ENCODE results near the gene TNIK.

The TNIK gene

DNA sequence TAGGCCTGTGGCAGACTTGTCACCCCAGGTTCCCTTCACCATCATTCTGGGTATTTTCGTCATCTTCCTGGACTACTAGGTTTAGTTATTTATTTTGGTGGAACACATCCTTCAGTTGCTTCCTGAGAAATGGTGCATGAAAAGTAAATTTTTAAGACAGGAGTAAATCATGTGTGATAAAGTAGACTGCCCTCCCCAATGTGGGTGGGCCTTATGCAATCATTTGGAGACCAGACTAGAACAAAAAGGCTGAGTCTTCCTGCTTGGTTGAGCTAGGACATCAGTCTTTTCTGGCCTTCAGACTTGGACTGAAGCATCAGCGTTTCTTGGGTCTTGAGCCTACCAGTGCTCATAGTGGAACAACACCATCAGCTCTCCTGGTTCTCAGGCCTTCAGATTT is 382.9 kb downstream of the TNIK start:
- H3K4me1 Mint-ChIP-seq = no peaks in the 10 kb centered on the region
- no peak overlapping the region for H3K4me3 Mint-ChIP-seq
- no peak for DNase-seq
- H3K27ac Mint-ChIP-seq = no peak overlapping the region
- no peak for ATAC-seq
- peaks cover 34% of the 10 kb centered on the region for H3K36me3 Mint-ChIP-seq (ENCODE audit: low read depth)
- no peaks in the 10 kb centered on the region for H3K9me3 Mint-ChIP-seq
- no peaks in the 10 kb centered on the region for H3K27me3 Mint-ChIP-seq

DNA sequence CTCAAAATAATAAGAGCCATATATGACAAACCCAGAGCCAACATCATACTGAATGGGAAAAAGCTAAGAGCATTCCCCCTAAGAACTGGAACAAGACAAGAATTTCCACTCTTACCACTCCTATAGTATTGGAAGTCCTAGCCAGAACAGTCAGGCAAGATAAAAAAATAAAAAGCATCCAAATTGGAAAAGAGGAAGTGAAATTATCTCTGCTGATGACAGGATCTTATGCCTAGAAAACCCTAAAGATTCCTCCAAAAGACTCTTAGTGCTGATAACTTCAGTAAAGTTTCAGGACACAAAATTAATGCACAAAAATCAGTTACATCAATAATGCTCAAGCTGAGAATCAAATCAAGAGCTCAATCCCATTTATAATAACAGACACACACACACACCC is 387.8 kb downstream of the TNIK start:
- ATAC-seq (no peak), DNase-seq (no peak)
- H3K4me3 Mint-ChIP-seq = no peak overlapping the region
- peaks cover 36% of the 10 kb centered on the region for H3K36me3 Mint-ChIP-seq (ENCODE audit: low read depth)
- no peak overlapping the region for H3K27ac Mint-ChIP-seq
- H3K27me3 Mint-ChIP-seq = no peaks in the 10 kb centered on the region
- no peaks in the 10 kb centered on the region for H3K9me3 Mint-ChIP-seq
- H3K4me1 Mint-ChIP-seq = no peaks in the 10 kb centered on the region

DNA sequence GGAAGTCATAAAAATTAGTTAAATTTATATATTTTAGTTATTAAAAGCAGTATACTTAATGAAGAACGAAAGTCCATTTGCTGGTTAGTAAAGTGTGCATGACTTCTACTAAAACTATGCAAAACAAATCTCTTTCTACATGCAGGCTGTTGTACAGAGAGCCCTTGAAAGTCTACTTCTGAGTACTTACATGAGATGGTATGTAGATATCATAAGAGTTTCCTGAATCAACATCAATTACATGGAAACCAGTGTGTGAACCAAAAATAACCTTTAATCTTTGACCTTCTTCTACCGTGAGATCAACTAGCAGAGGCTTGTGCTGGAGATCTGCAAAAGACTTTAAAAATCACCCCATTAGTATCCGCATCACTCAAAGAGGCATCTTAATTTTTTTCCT is 391.5 kb downstream of the TNIK start:
- Mint-ChIP-seq H3K27me3 (no peaks in the 10 kb centered on the region), H3K36me3 (ENCODE audit: low read depth) (peaks cover 52% of the 10 kb centered on the region), H3K4me3 (no peak overlapping the region), H3K9me3 (no peaks in the 10 kb centered on the region), H3K4me1 (no peaks in the 10 kb centered on the region), H3K27ac (no peak overlapping the region)
- DNase-seq (no peak), ATAC-seq (no peak)

DNA sequence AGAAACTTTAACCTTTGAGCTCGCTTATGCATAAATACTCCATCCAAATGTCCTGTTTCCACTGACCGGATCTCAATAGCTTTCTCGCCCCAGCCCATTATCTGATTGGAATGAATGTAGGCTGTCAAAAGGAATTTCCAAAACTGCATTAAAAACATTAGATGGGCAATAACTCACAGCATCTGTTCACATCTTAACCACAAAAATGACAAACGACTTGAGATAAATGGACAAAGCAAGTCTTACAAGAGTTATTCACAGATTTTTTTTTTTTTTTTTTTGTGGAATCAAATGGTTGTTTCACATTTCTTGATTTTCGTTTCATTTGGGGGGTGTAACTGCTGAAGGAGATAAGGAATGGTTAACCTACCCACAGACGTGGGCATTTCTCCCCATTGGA is 394.0 kb downstream of the TNIK start:
- ATAC-seq (no peak), DNase-seq (no peak)
- Mint-ChIP-seq H3K27me3 (no peaks in the 10 kb centered on the region), H3K9me3 (no peaks in the 10 kb centered on the region), H3K4me1 (no peaks in the 10 kb centered on the region), H3K27ac (no peak overlapping the region), H3K36me3 (ENCODE audit: low read depth) (peaks cover 48% of the 10 kb centered on the region), H3K4me3 (no peak overlapping the region)

DNA sequence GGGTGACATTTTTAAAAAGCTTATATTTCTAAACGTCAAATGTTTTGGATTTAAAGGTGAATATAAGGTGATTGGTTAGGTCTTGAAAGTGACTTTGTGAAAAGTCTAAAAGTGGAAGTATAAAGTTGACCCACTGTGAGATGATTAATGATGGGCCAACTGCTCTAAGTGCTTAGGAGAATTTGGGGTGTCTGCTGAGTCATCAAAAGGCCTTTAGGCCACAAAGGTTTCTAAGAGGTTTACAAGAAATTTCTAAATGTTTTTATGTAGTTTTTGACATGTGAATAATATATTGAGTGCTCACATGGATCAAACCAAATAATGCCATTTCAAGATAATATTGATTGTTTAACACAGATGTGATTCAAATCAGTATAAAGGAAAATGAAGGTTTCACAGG is 394.5 kb downstream of the TNIK start:
- H3K27me3 Mint-ChIP-seq = no peaks in the 10 kb centered on the region

DNA sequence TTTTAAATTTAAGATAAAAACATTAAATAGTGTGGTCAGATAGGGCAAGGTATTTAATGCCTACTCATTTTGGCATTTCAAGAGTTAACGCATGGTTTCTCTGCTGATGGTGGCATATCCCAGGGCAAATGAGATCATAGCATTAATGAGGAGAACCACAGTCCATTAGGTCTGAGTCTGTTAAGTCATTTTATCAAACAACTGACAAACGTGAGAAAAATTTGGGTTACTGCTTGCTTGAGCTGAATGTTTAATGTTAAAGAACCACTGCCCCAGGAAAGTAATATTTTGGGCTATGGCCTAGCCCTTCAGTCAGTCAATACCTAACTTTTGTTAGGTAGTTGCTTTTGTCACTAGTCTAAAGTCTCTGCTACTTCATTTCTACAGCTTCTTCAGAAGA is 395.7 kb downstream of the TNIK start:
- H3K4me1 Mint-ChIP-seq = no peaks in the 10 kb centered on the region
- H3K9me3 Mint-ChIP-seq = no peaks in the 10 kb centered on the region
- ATAC-seq (no peak), DNase-seq (no peak)
- H3K4me3 Mint-ChIP-seq = no peak overlapping the region
- H3K36me3 Mint-ChIP-seq (ENCODE audit: low read depth) = peaks cover 35% of the 10 kb centered on the region
- no peaks in the 10 kb centered on the region for H3K27me3 Mint-ChIP-seq
- no peak overlapping the region for H3K27ac Mint-ChIP-seq

More for the DNA sequence above, 394.5 kb downstream of the TNIK start:
- H3K36me3 Mint-ChIP-seq (ENCODE audit: low read depth) = peaks cover 48% of the 10 kb centered on the region
- no peak for ATAC-seq
- H3K27ac Mint-ChIP-seq = no peak overlapping the region
- H3K4me1 Mint-ChIP-seq = no peaks in the 10 kb centered on the region
- no peaks in the 10 kb centered on the region for H3K9me3 Mint-ChIP-seq
- DNase-seq = no peak
- no peak overlapping the region for H3K4me3 Mint-ChIP-seq

DNA sequence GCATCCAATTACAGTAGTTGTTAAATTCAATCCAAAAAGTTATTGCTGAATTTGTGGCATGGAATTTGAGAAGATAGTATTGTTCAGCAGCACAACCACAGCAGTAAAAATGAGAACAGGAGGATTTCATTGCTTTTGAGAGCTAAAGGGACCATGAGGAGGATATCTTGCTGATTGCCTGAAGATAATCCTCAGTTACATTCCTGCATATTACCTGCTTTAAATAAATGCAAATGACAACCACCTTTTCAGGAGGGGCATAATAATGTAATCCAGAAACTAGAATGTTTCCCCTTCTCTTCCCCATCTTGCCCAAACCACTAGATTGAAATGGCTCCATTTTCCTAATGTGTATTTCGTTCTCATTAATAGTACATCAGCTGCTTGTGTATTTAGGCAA is 398.5 kb downstream of the TNIK start:
- DNase-seq = no peak
- Mint-ChIP-seq H3K27ac (no peak overlapping the region), H3K9me3 (no peaks in the 10 kb centered on the region), H3K27me3 (no peaks in the 10 kb centered on the region), H3K36me3 (ENCODE audit: low read depth) (peaks cover 21% of the 10 kb centered on the region), H3K4me3 (no peak overlapping the region), H3K4me1 (no peaks in the 10 kb centered on the region)
- no peak for ATAC-seq

DNA sequence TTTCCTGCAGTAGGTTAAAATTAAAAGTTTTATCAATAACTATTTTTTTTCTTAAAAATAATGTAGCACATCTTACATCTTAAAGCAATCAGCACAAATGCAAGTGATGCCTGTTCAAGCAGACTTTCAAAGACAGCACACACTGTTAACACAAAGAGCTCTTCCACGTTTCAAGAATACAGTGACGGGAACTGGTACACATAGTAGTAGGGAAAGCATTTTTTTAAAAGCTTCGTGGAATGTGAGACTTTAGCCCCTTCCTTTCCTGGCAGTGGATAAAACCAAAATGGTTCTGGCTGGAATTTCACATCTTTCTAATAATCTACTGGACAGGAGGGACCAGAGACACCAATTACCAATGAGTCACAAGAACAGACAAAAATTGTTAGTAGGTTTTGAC is 400.2 kb downstream of the TNIK start:
- ATAC-seq (no peak), DNase-seq (no peak)
- no peaks in the 10 kb centered on the region for H3K4me1 Mint-ChIP-seq
- no peak overlapping the region for H3K27ac Mint-ChIP-seq
- H3K9me3 Mint-ChIP-seq = no peaks in the 10 kb centered on the region
- no peaks in the 10 kb centered on the region for H3K27me3 Mint-ChIP-seq
- H3K36me3 Mint-ChIP-seq (ENCODE audit: low read depth) = peaks cover 8% of the 10 kb centered on the region
- no peak overlapping the region for H3K4me3 Mint-ChIP-seq

DNA sequence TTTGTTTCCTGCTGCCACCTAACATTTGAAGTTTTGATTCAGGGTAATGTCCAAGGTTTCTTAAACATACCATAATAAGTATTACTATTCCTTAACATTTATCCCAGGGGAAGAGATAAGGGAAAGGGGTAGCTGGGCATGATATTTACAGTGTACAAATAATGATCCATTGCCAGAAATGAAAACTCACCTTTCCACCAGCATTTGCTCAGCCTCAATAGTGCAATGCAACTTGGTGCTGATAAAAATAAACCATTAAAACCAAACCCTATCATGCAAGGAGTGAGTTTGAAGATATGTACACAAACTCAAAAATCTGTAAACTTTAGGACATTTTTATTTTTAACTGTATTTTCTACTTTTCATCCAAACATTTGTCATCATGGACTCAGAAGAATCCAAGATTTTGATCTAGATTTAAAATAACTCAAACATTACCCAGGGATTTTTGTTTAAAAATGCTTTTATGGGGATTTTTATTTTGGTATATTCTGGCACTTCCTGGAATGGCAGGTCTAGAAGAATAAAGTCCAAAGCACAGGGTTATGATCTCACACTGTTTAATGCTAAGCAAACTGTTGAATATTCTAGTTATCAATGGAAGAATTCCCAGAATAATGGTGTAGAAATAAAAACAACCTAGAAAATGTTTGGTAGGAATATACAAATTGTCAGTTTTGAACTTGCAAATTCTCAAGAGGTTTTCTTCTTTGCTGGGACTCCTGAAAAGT is 401.2 kb downstream of the TNIK start:
- H3K27me3 Mint-ChIP-seq = no peaks in the 10 kb centered on the region
- ATAC-seq (no peak), DNase-seq (no peak)
- no peak overlapping the region for H3K27ac Mint-ChIP-seq
- peaks cover 2% of the 10 kb centered on the region for H3K36me3 Mint-ChIP-seq (ENCODE audit: low read depth)
- H3K4me1 Mint-ChIP-seq = no peaks in the 10 kb centered on the region
- no peak overlapping the region for H3K4me3 Mint-ChIP-seq
- no peaks in the 10 kb centered on the region for H3K9me3 Mint-ChIP-seq

DNA sequence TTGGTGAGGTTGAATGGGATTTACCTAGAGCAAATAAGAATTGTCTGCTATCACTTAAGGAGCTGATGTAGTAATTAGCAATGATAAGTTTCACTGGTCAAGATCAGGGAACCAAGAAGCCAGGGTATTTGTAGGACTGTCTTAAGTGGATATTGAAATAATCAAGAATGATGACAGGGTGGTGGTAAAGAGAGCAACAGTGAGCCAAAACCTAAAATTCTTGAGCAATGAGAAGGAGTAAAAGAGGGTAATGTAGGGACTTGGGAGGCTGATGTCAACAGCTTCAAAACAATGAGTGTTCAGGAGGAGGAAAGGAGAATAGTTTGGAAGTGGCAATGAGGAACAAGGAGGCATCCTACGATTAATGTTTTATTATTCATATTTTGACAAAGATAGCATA is 402.1 kb downstream of the TNIK start:
- H3K27me3 Mint-ChIP-seq = no peaks in the 10 kb centered on the region
- H3K9me3 Mint-ChIP-seq = no peaks in the 10 kb centered on the region
- DNase-seq (no peak), ATAC-seq (no peak)
- no peak overlapping the region for H3K4me3 Mint-ChIP-seq
- H3K4me1 Mint-ChIP-seq = no peaks in the 10 kb centered on the region
- no peak overlapping the region for H3K27ac Mint-ChIP-seq
- no peaks in the 10 kb centered on the region for H3K36me3 Mint-ChIP-seq (ENCODE audit: low read depth)

DNA sequence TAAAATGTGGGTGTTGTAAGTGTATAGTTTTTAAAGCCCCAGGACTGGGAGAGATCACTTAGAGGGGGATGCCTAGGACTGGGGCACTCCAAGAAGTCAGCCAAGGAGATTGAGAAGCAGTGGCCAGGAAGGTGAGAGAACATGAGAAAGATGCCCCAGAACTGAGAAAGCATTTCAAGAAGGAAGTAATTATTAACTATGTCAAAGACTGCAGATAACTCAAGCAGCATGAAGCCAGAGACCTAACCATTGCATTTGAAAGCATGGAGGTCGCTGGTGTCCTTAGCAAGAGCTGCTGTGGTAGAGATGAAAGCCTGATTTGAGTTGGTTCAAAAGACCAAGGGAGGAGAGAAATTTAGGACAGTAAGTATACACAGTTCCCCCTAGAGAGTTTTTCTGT is 403.1 kb downstream of the TNIK start:
- H3K27me3 Mint-ChIP-seq = no peaks in the 10 kb centered on the region
- H3K4me3 Mint-ChIP-seq = no peak overlapping the region
- H3K4me1 Mint-ChIP-seq = no peaks in the 10 kb centered on the region
- H3K27ac Mint-ChIP-seq = no peak overlapping the region
- ATAC-seq (no peak), DNase-seq (no peak)
- H3K9me3 Mint-ChIP-seq = no peaks in the 10 kb centered on the region
- no peaks in the 10 kb centered on the region for H3K36me3 Mint-ChIP-seq (ENCODE audit: low read depth)

DNA sequence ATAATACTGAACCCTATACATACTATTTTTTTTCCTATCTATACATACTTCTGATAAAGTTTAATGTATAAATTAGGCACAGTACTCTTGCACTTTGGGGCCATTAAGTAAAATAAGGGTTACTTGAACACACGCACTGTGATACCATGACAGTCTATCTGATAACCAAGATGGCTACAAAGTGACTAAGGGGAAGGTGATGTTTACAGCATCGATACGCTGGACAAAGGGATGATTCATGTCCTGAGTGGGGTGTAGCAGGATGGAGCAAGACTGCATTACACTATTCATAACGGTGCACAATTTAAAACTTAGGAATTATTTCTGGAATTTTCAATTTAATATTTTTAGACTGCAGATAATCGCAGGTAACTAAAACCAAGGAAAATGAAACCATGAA is 403.7 kb downstream of the TNIK start:
- Mint-ChIP-seq H3K4me1 (no peaks in the 10 kb centered on the region), H3K36me3 (ENCODE audit: low read depth) (no peaks in the 10 kb centered on the region), H3K27me3 (no peaks in the 10 kb centered on the region), H3K4me3 (no peak overlapping the region), H3K9me3 (no peaks in the 10 kb centered on the region), H3K27ac (no peak overlapping the region)
- ATAC-seq (no peak), DNase-seq (no peak)

DNA sequence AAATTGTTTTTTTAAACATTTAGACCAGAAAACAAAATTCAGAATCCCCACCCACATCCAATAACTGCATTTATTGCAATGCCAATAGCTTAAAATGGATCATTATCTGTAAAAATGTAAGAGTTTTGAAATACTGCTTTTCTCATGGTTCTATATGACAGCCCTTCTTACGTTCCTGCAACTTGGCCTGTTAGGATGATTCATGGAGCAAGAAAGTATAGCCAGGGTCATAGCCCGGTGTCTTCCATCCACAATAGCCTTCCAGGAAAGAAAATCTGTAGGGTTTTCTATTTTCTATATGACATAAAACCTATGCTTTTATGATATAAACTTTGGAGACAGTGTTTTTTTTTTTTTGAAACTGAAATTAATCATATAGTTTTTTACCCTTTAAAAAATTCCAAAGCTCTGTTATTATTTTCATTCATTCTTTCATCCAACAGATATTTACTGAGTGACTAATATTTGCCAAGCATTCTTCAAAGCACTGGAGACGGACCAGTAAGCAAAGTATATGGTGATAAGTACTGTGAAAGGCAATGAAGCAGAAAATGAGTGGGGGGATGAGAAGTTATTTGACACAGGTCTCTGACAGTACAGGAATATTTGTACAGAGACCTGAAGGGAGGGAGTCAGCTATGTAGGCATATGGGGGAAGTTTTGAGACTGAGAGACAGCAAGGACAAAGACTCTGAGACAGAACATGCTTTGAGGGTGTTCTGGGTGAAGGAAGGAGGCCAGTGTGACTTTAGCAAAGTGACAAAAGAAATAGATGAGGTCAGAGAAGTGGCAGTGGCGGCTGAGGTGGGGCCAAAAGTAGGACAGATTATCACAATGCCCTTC is 404.6 kb downstream of the TNIK start:
- Mint-ChIP-seq H3K9me3 (no peaks in the 10 kb centered on the region), H3K4me3 (no peak overlapping the region), H3K27ac (no peak overlapping the region), H3K4me1 (no peaks in the 10 kb centered on the region), H3K27me3 (no peaks in the 10 kb centered on the region), H3K36me3 (ENCODE audit: low read depth) (no peaks in the 10 kb centered on the region)
- no peak for DNase-seq
- no peak for ATAC-seq

DNA sequence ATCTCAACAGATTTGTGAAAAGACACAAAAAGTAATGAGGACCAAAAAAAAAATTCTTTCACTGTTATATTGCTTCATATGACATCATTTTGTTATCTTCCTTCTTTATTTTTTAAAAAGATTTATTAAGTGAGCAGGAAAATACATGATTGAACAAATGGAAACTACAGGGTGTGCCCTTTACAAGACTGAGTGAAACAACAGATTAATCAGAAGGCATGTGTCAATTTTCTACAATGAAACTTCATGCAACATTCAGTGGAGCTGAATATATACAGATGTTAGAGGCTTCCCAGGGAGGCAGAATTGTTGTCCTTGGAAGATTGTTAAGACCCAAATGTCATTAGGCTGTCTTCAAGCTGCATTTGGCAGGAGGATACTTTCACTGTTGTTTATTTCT is 405.3 kb downstream of the TNIK start:
- Mint-ChIP-seq H3K36me3 (ENCODE audit: low read depth) (no peaks in the 10 kb centered on the region), H3K27me3 (no peaks in the 10 kb centered on the region), H3K4me3 (no peak overlapping the region), H3K27ac (no peak overlapping the region), H3K4me1 (no peaks in the 10 kb centered on the region), H3K9me3 (no peaks in the 10 kb centered on the region)
- ATAC-seq = no peak
- DNase-seq = no peak

DNA sequence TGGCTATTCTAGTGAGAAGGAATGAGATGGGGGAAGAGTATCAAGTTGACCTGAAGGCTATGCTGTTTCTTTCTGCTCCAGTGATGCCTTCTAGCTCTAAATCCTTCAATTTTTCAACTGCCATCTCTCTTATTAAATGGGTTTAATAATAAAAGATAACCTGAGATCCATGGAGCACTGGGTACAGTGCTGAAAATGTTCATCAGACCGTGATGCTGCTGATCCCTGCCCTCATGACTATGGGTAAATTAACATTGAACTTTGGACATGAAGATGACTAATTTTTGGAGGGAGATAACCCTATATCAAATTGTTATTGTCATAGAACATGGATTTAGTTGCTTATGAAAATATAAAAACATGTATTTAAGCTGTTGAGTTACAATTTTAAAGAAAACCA is 406.0 kb downstream of the TNIK start:
- Mint-ChIP-seq H3K27me3 (peaks cover 4% of the 10 kb centered on the region), H3K9me3 (no peaks in the 10 kb centered on the region), H3K27ac (no peak overlapping the region), H3K4me1 (no peaks in the 10 kb centered on the region), H3K4me3 (no peak overlapping the region), H3K36me3 (ENCODE audit: low read depth) (no peaks in the 10 kb centered on the region)
- DNase-seq = no peak
- no peak for ATAC-seq
